Neuronal stem cell (in vitro differentiated cells): ENCODE results near the gene SMPDL3B.

ENCODE experiments used
- DNase-seq: peaks from one replicate; pipeline ENCODE4 v3.0.0-alpha.2; 2013; ENCODE audit warnings: low spot score
- H2AFZ ChIP-seq: one replicate; pipeline ENCODE4 v1.6.1; 2013; ENCODE audit warnings: mild to moderate bottlenecking, low read length, inconsistent platforms
- H2AK5ac ChIP-seq: 2 replicates; pipeline ENCODE4 v1.6.1; 2013; ENCODE audit warnings: low read depth, mild to moderate bottlenecking, inconsistent platforms, low read length, moderate library complexity, mixed read lengths
- H2BK120ac ChIP-seq: 2 replicates; pipeline ENCODE4 v1.6.1; 2013; ENCODE audit warnings: low read depth, mild to moderate bottlenecking, inconsistent platforms, low read length, moderate library complexity, mixed read lengths
- H2BK12ac ChIP-seq: one replicate; pipeline ENCODE4 v1.6.1; 2013; ENCODE audit warnings: low read length, inconsistent platforms
- H2BK15ac ChIP-seq: 2 replicates; pipeline ENCODE4 v1.6.1; 2013; ENCODE audit warnings: mild to moderate bottlenecking, low read length, inconsistent platforms, mixed read lengths
- H2BK5ac ChIP-seq: one replicate; pipeline ENCODE4 v1.6.1; 2013; ENCODE audit warnings: inconsistent platforms, mild to moderate bottlenecking, low read length, moderate library complexity
- H3K14ac ChIP-seq: one replicate; pipeline ENCODE4 v1.6.1; 2013; ENCODE audit warnings: low read length, inconsistent platforms
- H3K18ac ChIP-seq: 2 replicates; pipeline ENCODE4 v1.6.1; 2013; ENCODE audit warnings: low read length, inconsistent platforms
- H3K23ac ChIP-seq: 2 replicates; pipeline ENCODE4 v1.6.1; 2013; ENCODE audit warnings: low read depth, mild to moderate bottlenecking, mixed read lengths, low read length, inconsistent platforms; ENCODE audit not compliant: poor library complexity
- H3K27ac ChIP-seq: replicated peaks from 3 replicates; pipeline ENCODE4 v1.5.1; 2013; ENCODE audit warnings: low read length, inconsistent platforms
- H3K27me3 ChIP-seq, 3 experiments: 2 replicates each; pipeline ENCODE4 v1.6.1; 2013; ENCODE audit warnings: low read length in 3 of 3, mild to moderate bottlenecking in 2 of 3, inconsistent platforms in 1 of 3, low read depth in 1 of 3, mixed read lengths in 1 of 3, moderate library complexity in 1 of 3; ENCODE audit not compliant: control insufficient read depth in 3 of 3, insufficient read depth in 3 of 3
- H3K36me3 ChIP-seq, 2 donors: replicated peaks in 1 of 2; 2 replicates each; pipeline ENCODE4 v1.6.1; 2013; ENCODE audit warnings: low read length in 2 of 2; ENCODE audit not compliant: control insufficient read depth in 2 of 2, insufficient read depth in 2 of 2
- H3K4ac ChIP-seq: 2 replicates; pipeline ENCODE4 v1.6.1; 2013; ENCODE audit warnings: inconsistent platforms, mild to moderate bottlenecking, low read length, moderate library complexity
- H3K4me1 ChIP-seq, 2 donors: 1 replicate in 1 of 2; 2 replicates in 1 of 2; pipeline ENCODE4 v1.6.1; 2013; ENCODE audit warnings: low read length in 2 of 2, low read depth in 1 of 2; ENCODE audit not compliant: control insufficient read depth in 2 of 2, insufficient read depth in 1 of 2
- H3K4me2 ChIP-seq: one replicate; pipeline ENCODE4 v1.6.1; 2013; ENCODE audit warnings: mild to moderate bottlenecking, low read length, inconsistent platforms; ENCODE audit not compliant: insufficient read depth, poor library complexity, severe bottlenecking
- H3K4me3 ChIP-seq, 2 donors: 2 replicates each; pipeline ENCODE4 v1.5.1; 2013; ENCODE audit warnings: low read length in 2 of 2, mild to moderate bottlenecking in 2 of 2, inconsistent platforms in 1 of 2, moderate library complexity in 1 of 2
- H3K79me1 ChIP-seq: one replicate; pipeline ENCODE4 v1.6.1; 2013; ENCODE audit warnings: low read depth, mild to moderate bottlenecking, inconsistent platforms, low read length, moderate library complexity
- H3K9ac ChIP-seq: one replicate; pipeline ENCODE4 v1.6.1; 2013; ENCODE audit warnings: mild to moderate bottlenecking, low read depth, low read length, inconsistent platforms; ENCODE audit not compliant: poor library complexity
- H3K9me3 ChIP-seq, 2 donors: replicated peaks in 1 of 2; 2 replicates each; pipeline versions ENCODE3 to v1.6.1; 2013; ENCODE audit warnings: low read length in 2 of 2, mild to moderate bottlenecking in 2 of 2, inconsistent platforms in 1 of 2, low read depth in 1 of 2, mixed read lengths in 1 of 2, moderate library complexity in 1 of 2; ENCODE audit not compliant: control insufficient read depth in 2 of 2, insufficient read depth in 1 of 2
- H4K8ac ChIP-seq: one replicate; pipeline ENCODE4 v1.6.1; 2013; ENCODE audit warnings: low read depth, mild to moderate bottlenecking, inconsistent platforms, low read length, moderate library complexity
- H4K91ac ChIP-seq: one replicate; pipeline ENCODE4 v1.6.1; 2013; ENCODE audit warnings: low read length, low read depth, mild to moderate bottlenecking, inconsistent platforms; ENCODE audit not compliant: poor library complexity
- WGBS, 2 donors: extraction: QIAGEN DNeasy Blood & Tissue Kit; methylation state at CpG; one replicate each; pipeline ENCODE4 v1.1.7; 2013; ENCODE audit warnings: missing lambda C conversion rate in 2 of 2, mixed read lengths in 1 of 2; ENCODE audit not compliant: insufficient read length in 2 of 2, insufficient replicate concordance in 1 of 2; ENCODE audit errors: extremely low coverage in 2 of 2; 5-methylcytosine and 5-hydroxymethylcytosine counted together

Gene SMPDL3B

GRCh38 chr1:27963393-27963792 lies 28.6 kb downstream of the SMPDL3B start:
- H3K18ac ChIP-seq = no peak overlapping the region
- WGBS, 2 donors = no CpG with 5 or more reads among the region's 11 CpGs
- no peak overlapping the region for H2BK15ac ChIP-seq
- no peak overlapping the region for H3K23ac ChIP-seq
- no peak overlapping the region for H2AK5ac ChIP-seq
- H3K14ac ChIP-seq = no peak overlapping the region
- H3K79me1 ChIP-seq = no peaks in the 10 kb centered on the region
- H3K36me3 ChIP-seq = peaks cover 0 to 15% of the 10 kb centered on the region in 2 donors
- H4K91ac ChIP-seq = no peak overlapping the region
- no peak overlapping the region for H3K4me3 ChIP-seq
- no peak overlapping the region for H2AFZ ChIP-seq
- no peak overlapping the region for H2BK120ac ChIP-seq
- no peak overlapping the region for H3K4me2 ChIP-seq
- no peak overlapping the region for H2BK5ac ChIP-seq
- no peak for DNase-seq
- H3K27me3 ChIP-seq = peaks cover 0 to 3% (median 0%) of the 10 kb centered on the region in 3 experiments
- H4K8ac ChIP-seq = no peak overlapping the region
- H3K9me3 ChIP-seq = no peaks in the 10 kb centered on the region
- H3K4me1 ChIP-seq = peaks cover 0 to 8% of the 10 kb centered on the region in 2 donors
- no peak overlapping the region for H2BK12ac ChIP-seq
- H3K9ac ChIP-seq = no peak overlapping the region
- no peak overlapping the region for H3K4ac ChIP-seq
- no peak overlapping the region for H3K27ac ChIP-seq

GRCh38 chr1:27966402-27967105 lies 31.8 kb downstream of the SMPDL3B start:
- H3K4me3 ChIP-seq = peak overlapping the region in 1 of 2 donors; percentile 47
- H3K79me1 ChIP-seq = no peaks in the 10 kb centered on the region
- H2BK5ac ChIP-seq = no peak overlapping the region
- WGBS, 2 donors = no CpG with 5 or more reads among the region's 24 CpGs
- H3K4ac ChIP-seq = no peak overlapping the region
- peaks cover 9 to 19% of the 10 kb centered on the region in 2 donors for H3K36me3 ChIP-seq
- H3K18ac ChIP-seq = no peak overlapping the region
- H2BK120ac ChIP-seq = no peak overlapping the region
- DNase-seq = no peak
- no peak overlapping the region for H3K4me2 ChIP-seq
- no peaks in the 10 kb centered on the region for H3K4me1 ChIP-seq
- no peak overlapping the region for H2AK5ac ChIP-seq
- no peak overlapping the region for H3K27ac ChIP-seq
- H3K9ac ChIP-seq = no peak overlapping the region
- no peak overlapping the region for H4K8ac ChIP-seq
- peak overlapping the region; percentile 73 for H3K23ac ChIP-seq
- H3K9me3 ChIP-seq = no peaks in the 10 kb centered on the region
- no peak overlapping the region for H2BK12ac ChIP-seq
- no peak overlapping the region for H2BK15ac ChIP-seq
- H2AFZ ChIP-seq = no peak overlapping the region
- H3K14ac ChIP-seq = no peak overlapping the region
- no peak overlapping the region for H4K91ac ChIP-seq
- no peaks in the 10 kb centered on the region for H3K27me3 ChIP-seq

- H3K9ac ChIP-seq = no peak overlapping the region
- H3K4me1 ChIP-seq = no peaks in the 10 kb centered on the region
- H3K23ac ChIP-seq = no peak overlapping the region
- H4K91ac ChIP-seq = no peak overlapping the region
- H2BK15ac ChIP-seq = no peak overlapping the region
- no peak overlapping the region for H2AFZ ChIP-seq
- DNase-seq = no peak
- no peak overlapping the region for H3K4me2 ChIP-seq
- no peaks in the 10 kb centered on the region for H3K9me3 ChIP-seq
- H3K14ac ChIP-seq = no peak overlapping the region
- H3K79me1 ChIP-seq = no peaks in the 10 kb centered on the region
- no CpG with 5 or more reads among the region's 12 CpGs for WGBS, 2 donors
- no peak overlapping the region for H2BK5ac ChIP-seq
- no peak overlapping the region for H2BK120ac ChIP-seq
- peaks cover 17 to 19% of the 10 kb centered on the region in 2 donors for H3K36me3 ChIP-seq
- peak overlapping the region in 1 of 2 donors; percentile 9 for H3K4me3 ChIP-seq
- no peaks in the 10 kb centered on the region for H3K27me3 ChIP-seq
- no peak overlapping the region for H3K4ac ChIP-seq
- H3K18ac ChIP-seq = no peak overlapping the region
- no peak overlapping the region for H3K27ac ChIP-seq
- no peak overlapping the region for H2BK12ac ChIP-seq
- no peak overlapping the region for H4K8ac ChIP-seq
- H2AK5ac ChIP-seq = no peak overlapping the region
Observed at GRCh38 chr1:27967106-27967883, 32.5 kb downstream of the SMPDL3B start.

- Histone ChIP-seq H2BK15ac (no peak overlapping the region), H2AK5ac (no peak overlapping the region), H3K23ac (no peak overlapping the region), H3K14ac (no peak overlapping the region), H2BK120ac (no peak overlapping the region), H3K4me1 (no peaks in the 10 kb centered on the region), H3K4me2 (no peak overlapping the region), H3K4ac (no peak overlapping the region), H3K36me3 (peaks cover 20 to 23% of the 10 kb centered on the region in 2 donors), H3K79me1 (no peaks in the 10 kb centered on the region), H2BK5ac (no peak overlapping the region), H3K9ac (no peak overlapping the region), H3K27me3 (no peaks in the 10 kb centered on the region), H3K27ac (no peak overlapping the region), H2BK12ac (no peak overlapping the region), H4K8ac (no peak overlapping the region), H3K9me3 (no peaks in the 10 kb centered on the region), H2AFZ (no peak overlapping the region), H3K4me3 (no peak overlapping the region), H4K91ac (no peak overlapping the region), H3K18ac (no peak overlapping the region)
- no CpG with 5 or more reads among the region's 4 CpGs for WGBS, 2 donors
- DNase-seq = no peak
Observed at GRCh38 chr1:27967884-27968466, 33.2 kb downstream of the SMPDL3B start.
